NCI-H524 treated with DMSO at 0.1 percent for 48 hours (cell line): Measurements from ENCODE around the gene HADHB.
"Not testable (repeated sequence)": the region's sequence is repeated elsewhere in the genome, so short reads cannot be mapped to it uniquely, and the experiment has no call there.

Experiments used
- DNase-seq: peaks from one replicate; lab custom pipeline; 2025; lab: John Stamatoyannopoulos, UW

HADHB gene

GRCh38 chr2:26329083-26329482 lies 84.3 kb downstream of the HADHB start:
- not testable (repeated sequence) for DNase-seq

DNA sequence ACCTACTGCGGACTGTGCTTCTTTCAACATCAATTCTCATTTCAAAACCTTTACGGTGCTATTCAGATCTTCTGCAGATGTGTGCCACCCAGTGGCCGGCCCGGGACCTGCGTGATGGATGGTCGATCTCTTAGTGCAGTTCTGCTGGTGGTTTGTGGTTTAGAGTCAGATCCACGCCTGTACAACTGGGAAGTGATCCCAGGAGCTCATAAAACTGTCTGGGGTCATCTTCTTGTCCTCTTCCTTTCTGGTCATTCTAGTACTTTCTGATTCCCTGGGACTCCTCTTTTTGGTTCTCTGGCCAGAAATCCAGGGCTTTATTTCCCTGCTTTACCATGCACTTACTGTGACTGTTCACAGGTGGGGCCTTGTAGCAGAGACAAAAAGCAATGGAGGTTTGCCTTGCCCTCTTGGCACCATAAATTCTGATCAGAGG lies 85.4 kb downstream of the HADHB start:
- peak; percentile 40 for DNase-seq

DNA sequence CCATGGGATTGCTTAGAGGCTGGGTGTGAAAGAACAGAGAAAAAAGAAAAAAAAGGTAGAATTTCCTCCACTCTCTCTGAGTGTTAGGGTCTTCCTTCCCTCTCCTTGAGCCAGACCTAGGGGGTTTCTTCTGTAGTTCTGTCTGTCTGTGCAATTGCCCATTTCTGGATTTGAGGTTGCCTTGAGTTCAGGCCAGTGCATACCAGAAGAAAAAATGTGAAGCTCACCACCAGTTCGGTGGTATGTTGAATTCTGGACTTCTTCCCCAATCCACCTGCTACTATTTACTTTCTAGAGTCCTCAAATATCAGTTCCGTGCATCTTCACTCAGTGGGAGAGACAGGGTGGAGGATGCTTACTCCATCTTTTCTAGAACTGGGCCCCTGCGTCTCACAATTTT lies 85.9 kb downstream of the HADHB start:
- DNase-seq = no peak

DNA sequence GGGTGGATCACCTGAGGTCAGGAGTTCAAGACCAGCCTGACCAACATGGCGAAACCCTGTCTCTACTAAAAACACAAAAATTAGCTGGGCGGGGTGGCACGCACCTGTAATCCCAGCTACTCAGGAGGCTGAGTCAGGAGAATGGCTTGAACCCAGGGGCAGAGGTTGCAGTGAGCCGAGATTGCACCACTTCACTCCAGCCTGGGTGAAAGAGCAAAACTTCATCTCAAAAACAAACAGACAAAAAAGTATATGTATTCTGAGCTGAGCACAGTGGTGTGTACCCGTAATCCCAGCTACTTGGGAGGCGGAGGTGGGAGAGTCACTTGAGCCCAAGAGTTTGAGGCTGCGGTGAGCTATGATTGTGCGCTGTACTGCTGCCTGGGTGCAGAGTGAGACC lies 86.6 kb downstream of the HADHB start:
- not testable (repeated sequence) for DNase-seq

GRCh38 chr2:26333293-26333692 lies 88.6 kb downstream of the HADHB start:
- DNase-seq = no peak

GRCh38 chr2:26335231-26335630 lies 90.5 kb downstream of the HADHB start:
- no peak for DNase-seq

- no peak for DNase-seq
These were observed 92.0 kb downstream of the HADHB start for GRCh38 chr2:26336719-26337118.

DNA sequence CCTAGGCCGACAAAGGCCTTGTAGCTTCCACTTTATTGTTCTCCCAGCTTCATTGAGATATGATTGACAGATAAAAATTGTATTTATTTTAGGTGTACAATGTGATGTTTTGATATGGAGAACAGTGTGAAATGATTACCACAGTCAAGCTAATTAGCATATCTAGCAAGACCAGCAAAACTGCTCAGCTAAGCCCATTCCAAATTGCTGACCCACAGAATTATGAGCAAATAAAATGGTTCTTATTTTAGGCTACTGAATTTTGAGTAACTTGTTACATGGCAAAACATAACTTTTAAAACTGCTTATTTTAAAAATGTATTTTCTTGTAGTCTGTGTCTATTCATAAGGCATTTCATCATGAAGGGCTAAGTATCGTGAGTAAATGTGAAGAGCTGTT lies 92.6 kb downstream of the HADHB start:
- no peak for DNase-seq
